Left forelimb (tissue), 1 donor: Measurements from ENCODE around the gene SLC22A25.

ENCODE experiments used
- DNase-seq: peaks from one replicate; pipeline ENCODE4 v3.0.0-alpha.2; 2018; ENCODE audit warnings: low spot score

SLC22A25 gene

GRCh38 chr11:63229815-63230214 lies 13.6 kb downstream of the SLC22A25 start:
- DNase-seq: no peak

GRCh38 chr11:63227521-63228107 lies 15.8 kb downstream of the SLC22A25 start:
- no peak for DNase-seq

GRCh38 chr11:63226488-63227114 lies 16.8 kb downstream of the SLC22A25 start:
- no peak for DNase-seq

- no peak for DNase-seq
These were observed 29.3 kb downstream of the SLC22A25 start for GRCh38 chr11:63214093-63214492.

GRCh38 chr11:63212742-63213141 lies 30.7 kb downstream of the SLC22A25 start:
- no peak for DNase-seq

- no peak for DNase-seq
These were observed 33.3 kb downstream of the SLC22A25 start for GRCh38 chr11:63210111-63210510.
